WTC11 (cell line): ENCODE results near the gene CPA4. TPM values are rescaled to one million over a fixed set of nuclear protein-coding genes. Genes with fewer than 3 reads are reported as not detected.
A peak's percentile ranks its signal among the peaks of the same experiment; 100 is the strongest.

Experiments
- ATAC-seq: fragments of 200-7000 bp; cut with Tn5 transposase; 2 replicates; pipeline ENCODE4 v1.10.0; 2021; ENCODE audit warnings: mild to moderate bottlenecking, moderate library complexity
- CTCF ChIA-PET: fragments of 300-600 bp; sonication (Branson Sonifier 250); formaldehyde crosslinking; loops from one replicate; lab custom pipeline; 2021; ENCODE audit warnings: antibody characterized with exemption; lab: Charles Lee
- POLR2A ChIA-PET: fragments of 350-600 bp; sonication (Branson Sonifier 250); formaldehyde crosslinking; loops from one replicate; lab custom pipeline; 2021; ENCODE audit warnings: antibody characterized with exemption; lab: Charles Lee
- DNase-seq: peaks from one replicate; pipeline ENCODE4 v3.0.0; 2021; ENCODE audit warnings: low spot score
- H3K27ac Mint-ChIP-seq: 2 replicates; pipeline ENCODE4 v1.8.0; 2021; ENCODE audit warnings: mixed read lengths
- H3K27me3 Mint-ChIP-seq: 2 replicates; pipeline ENCODE4 v1.8.0; 2021; ENCODE audit warnings: low read depth, mild to moderate bottlenecking, moderate library complexity, mixed read lengths
- H3K36me3 Mint-ChIP-seq: 2 replicates; pipeline ENCODE4 v1.8.0; 2021; ENCODE audit warnings: mixed read lengths
- H3K4me1 Mint-ChIP-seq: 2 replicates; pipeline ENCODE4 v1.8.0; 2022; ENCODE audit warnings: mixed read lengths
- H3K4me3 Mint-ChIP-seq: 2 replicates; pipeline ENCODE4 v1.8.0; 2021; ENCODE audit warnings: mild to moderate bottlenecking, moderate library complexity, mixed read lengths
- H3K9me3 Mint-ChIP-seq: 2 replicates; pipeline ENCODE4 v1.8.0; 2021; ENCODE audit warnings: mixed read lengths
- CDX4 ChIP-seq: fragments of 250-450 bp; sonication (Bioruptor Pico); IDR thresholded peaks from 2 replicates; pipeline ENCODE4 v1.9.0; 2021; ENCODE audit warnings: moderate library complexity, mild to moderate bottlenecking, inconsistent platforms, borderline replicate concordance
- CREM ChIP-seq: sonication (generic); formaldehyde crosslinking; IDR thresholded peaks from 2 replicates; pipeline ENCODE4 v1.8.1; 2022; ENCODE audit warnings: mild to moderate bottlenecking, missing genetic modification reagents, moderate library complexity
- ETV6 ChIP-seq: sonication (generic); formaldehyde crosslinking; IDR thresholded peaks from 2 replicates; pipeline ENCODE4 v1.8.1; 2022; ENCODE audit warnings: mild to moderate bottlenecking, missing genetic modification reagents
- GRHL2 ChIP-seq: fragments of 250-450 bp; sonication (Bioruptor Pico); IDR thresholded peaks from 2 replicates; pipeline ENCODE4 v1.8.0; 2022; ENCODE audit warnings: mild to moderate bottlenecking, moderate library complexity; ENCODE audit not compliant: insufficient replicate concordance, severe bottlenecking
- KAT7 ChIP-seq: sonication (generic); formaldehyde crosslinking; IDR thresholded peaks from 2 replicates; pipeline ENCODE4 v1.8.1; 2023; ENCODE audit warnings: missing genetic modification reagents, mild to moderate bottlenecking, borderline replicate concordance
- NFATC4 ChIP-seq: fragments of 250-450 bp; sonication (Bioruptor Pico); IDR thresholded peaks from 2 replicates; pipeline ENCODE4 v1.9.0; 2021; ENCODE audit warnings: mild to moderate bottlenecking
- RORB ChIP-seq: fragments of 250-450 bp; sonication (Bioruptor Pico); IDR thresholded peaks from 2 replicates; pipeline ENCODE4 v1.9.0; 2021; ENCODE audit warnings: mild to moderate bottlenecking
- SMAD4 ChIP-seq: sonication (generic); formaldehyde crosslinking; IDR thresholded peaks from 2 replicates; pipeline ENCODE4 v1.8.0; 2022; ENCODE audit warnings: mild to moderate bottlenecking, missing genetic modification reagents
- SOX15 ChIP-seq: fragments of 250-450 bp; sonication (Bioruptor Pico); IDR thresholded peaks from 2 replicates; pipeline ENCODE4 v1.9.0; 2021; ENCODE audit warnings: mild to moderate bottlenecking
- SP1 ChIP-seq: sonication (generic); formaldehyde crosslinking; conservative IDR thresholded peaks from 2 replicates; pipeline ENCODE4 v1.8.1; 2022; ENCODE audit warnings: missing genetic modification reagents
- TEAD1 ChIP-seq: sonication (generic); formaldehyde crosslinking; IDR thresholded peaks from 2 replicates; pipeline ENCODE4 v1.8.0; 2022; ENCODE audit warnings: mild to moderate bottlenecking, missing genetic modification reagents
- ZNF121 ChIP-seq: sonication (generic); formaldehyde crosslinking; IDR thresholded peaks from 2 replicates; pipeline ENCODE4 v1.8.0; 2023; ENCODE audit warnings: missing genetic modification reagents
- ZNF219 ChIP-seq: sonication (generic); formaldehyde crosslinking; IDR thresholded peaks from 2 replicates; pipeline ENCODE4 v1.8.0; 2023; ENCODE audit warnings: missing genetic modification reagents, mild to moderate bottlenecking, borderline replicate concordance
- ZNF423 ChIP-seq: fragments of 250-450 bp; sonication (Bioruptor Pico); IDR thresholded peaks from 2 replicates; pipeline ENCODE4 v2.1.2; 2022; ENCODE audit warnings: mild to moderate bottlenecking, moderate library complexity
- total RNA-seq: library from RNA; stranded (reverse); gene quantifications from 3 replicates; pipeline ENCODE4 v1.2.3, GENCODE V29; 2021
- TF ChIP-seq, protein P1 (sequence below): sonication (generic); formaldehyde crosslinking; IDR thresholded peaks from 2 replicates; pipeline ENCODE4 v1.8.0; 2023; ENCODE audit warnings: missing genetic modification reagents
- TF ChIP-seq, protein P2 (sequence below): sonication (generic); formaldehyde crosslinking; IDR thresholded peaks from 2 replicates; pipeline ENCODE4 v1.8.1; 2023; ENCODE audit warnings: mild to moderate bottlenecking, missing genetic modification reagents
- TF ChIP-seq, protein P3 (sequence below): sonication (generic); formaldehyde crosslinking; IDR thresholded peaks from 2 replicates; pipeline ENCODE4 v1.8.0; 2022; ENCODE audit warnings: mild to moderate bottlenecking, missing genetic modification reagents
- TF ChIP-seq, protein P4 (sequence below): sonication (generic); formaldehyde crosslinking; IDR thresholded peaks from 2 replicates; pipeline ENCODE4 v1.8.0; 2022; ENCODE audit warnings: mild to moderate bottlenecking, missing genetic modification reagents

Gene CPA4
- total RNA-seq, 1 experiment from 2014 or later = not detected

GRCh38 chr7:130353196-130353595 lies 60.2 kb downstream of the CPA4 start:
- Mint-ChIP-seq H3K27ac (no peak overlapping the region), H3K36me3 (no peaks in the 10 kb centered on the region), H3K27me3 (no peaks in the 10 kb centered on the region), H3K9me3 (no peaks in the 10 kb centered on the region), H3K4me1 (peaks cover 54% of the 10 kb centered on the region), H3K4me3 (no peak overlapping the region)
- TF ChIP-seq SOX15 (CRISPR knock-in tag) = no peak
- no peak for TF ChIP-seq RORB (CRISPR knock-in tag)
- TF ChIP-seq, protein P1, sequence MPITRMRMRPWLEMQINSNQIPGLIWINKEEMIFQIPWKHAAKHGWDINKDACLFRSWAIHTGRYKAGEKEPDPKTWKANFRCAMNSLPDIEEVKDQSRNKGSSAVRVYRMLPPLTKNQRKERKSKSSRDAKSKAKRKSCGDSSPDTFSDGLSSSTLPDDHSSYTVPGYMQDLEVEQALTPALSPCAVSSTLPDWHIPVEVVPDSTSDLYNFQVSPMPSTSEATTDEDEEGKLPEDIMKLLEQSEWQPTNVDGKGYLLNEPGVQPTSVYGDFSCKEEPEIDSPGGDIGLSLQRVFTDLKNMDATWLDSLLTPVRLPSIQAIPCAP (CRISPR knock-in tag) = no peak
- TF ChIP-seq TEAD1 (CRISPR knock-in tag) = no peak
- TF ChIP-seq, protein P2, sequence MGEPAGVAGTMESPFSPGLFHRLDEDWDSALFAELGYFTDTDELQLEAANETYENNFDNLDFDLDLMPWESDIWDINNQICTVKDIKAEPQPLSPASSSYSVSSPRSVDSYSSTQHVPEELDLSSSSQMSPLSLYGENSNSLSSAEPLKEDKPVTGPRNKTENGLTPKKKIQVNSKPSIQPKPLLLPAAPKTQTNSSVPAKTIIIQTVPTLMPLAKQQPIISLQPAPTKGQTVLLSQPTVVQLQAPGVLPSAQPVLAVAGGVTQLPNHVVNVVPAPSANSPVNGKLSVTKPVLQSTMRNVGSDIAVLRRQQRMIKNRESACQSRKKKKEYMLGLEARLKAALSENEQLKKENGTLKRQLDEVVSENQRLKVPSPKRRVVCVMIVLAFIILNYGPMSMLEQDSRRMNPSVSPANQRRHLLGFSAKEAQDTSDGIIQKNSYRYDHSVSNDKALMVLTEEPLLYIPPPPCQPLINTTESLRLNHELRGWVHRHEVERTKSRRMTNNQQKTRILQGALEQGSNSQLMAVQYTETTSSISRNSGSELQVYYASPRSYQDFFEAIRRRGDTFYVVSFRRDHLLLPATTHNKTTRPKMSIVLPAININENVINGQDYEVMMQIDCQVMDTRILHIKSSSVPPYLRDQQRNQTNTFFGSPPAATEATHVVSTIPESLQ (CRISPR knock-in tag) = no peak
- no peak for TF ChIP-seq CREM (CRISPR knock-in tag)
- TF ChIP-seq ZNF423 = no peak
- no peak for TF ChIP-seq NFATC4 (CRISPR knock-in tag)
- no peak for TF ChIP-seq KAT7 (CRISPR knock-in tag)
- no peak for TF ChIP-seq SMAD4 (CRISPR knock-in tag)
- TF ChIP-seq, protein P3, sequence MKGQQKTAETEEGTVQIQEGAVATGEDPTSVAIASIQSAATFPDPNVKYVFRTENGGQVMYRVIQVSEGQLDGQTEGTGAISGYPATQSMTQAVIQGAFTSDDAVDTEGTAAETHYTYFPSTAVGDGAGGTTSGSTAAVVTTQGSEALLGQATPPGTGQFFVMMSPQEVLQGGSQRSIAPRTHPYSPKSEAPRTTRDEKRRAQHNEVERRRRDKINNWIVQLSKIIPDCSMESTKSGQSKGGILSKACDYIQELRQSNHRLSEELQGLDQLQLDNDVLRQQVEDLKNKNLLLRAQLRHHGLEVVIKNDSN (CRISPR knock-in tag) = no peak
- no peak for TF ChIP-seq GRHL2
- TF ChIP-seq ETV6 (CRISPR knock-in tag) = no peak
- ATAC-seq (no peak), DNase-seq (no peak)
- POLR2A ChIA-PET = no interaction called here
- CTCF ChIA-PET = no interaction called here

GRCh38 chr7:130356121-130356875 lies 63.3 kb downstream of the CPA4 start:
- ChIA-PET CTCF (interaction anchor here (1.2 to 1.4 kb wide), 5 partner anchors 9 to 531 kb away, joined by 3 to 4 read pairs (median 3); no protein-coding TSS in a partner anchor), POLR2A (interaction anchor here (1.3 kb wide), 1 partner anchor 83 kb away, joined by 4 read pairs; no protein-coding TSS in a partner anchor)
- Mint-ChIP-seq H3K27ac (peak overlapping the region; percentile 88), H3K9me3 (peaks cover 23% of the 10 kb centered on the region), H3K4me3 (no peak overlapping the region), H3K36me3 (peaks cover 12% of the 10 kb centered on the region), H3K27me3 (no peaks in the 10 kb centered on the region; the same call in 1 of the 2 replicates), H3K4me1 (peaks cover 41% of the 10 kb centered on the region)
- TF ChIP-seq ZNF121 (CRISPR knock-in tag) (no peak), SP1 (CRISPR knock-in tag) (0 out of 2 replicates have a peak, but pooled peaks have one; percentile 17)
- ATAC-seq = peak; percentile 83
- DNase-seq = peak; percentile 72

DNA sequence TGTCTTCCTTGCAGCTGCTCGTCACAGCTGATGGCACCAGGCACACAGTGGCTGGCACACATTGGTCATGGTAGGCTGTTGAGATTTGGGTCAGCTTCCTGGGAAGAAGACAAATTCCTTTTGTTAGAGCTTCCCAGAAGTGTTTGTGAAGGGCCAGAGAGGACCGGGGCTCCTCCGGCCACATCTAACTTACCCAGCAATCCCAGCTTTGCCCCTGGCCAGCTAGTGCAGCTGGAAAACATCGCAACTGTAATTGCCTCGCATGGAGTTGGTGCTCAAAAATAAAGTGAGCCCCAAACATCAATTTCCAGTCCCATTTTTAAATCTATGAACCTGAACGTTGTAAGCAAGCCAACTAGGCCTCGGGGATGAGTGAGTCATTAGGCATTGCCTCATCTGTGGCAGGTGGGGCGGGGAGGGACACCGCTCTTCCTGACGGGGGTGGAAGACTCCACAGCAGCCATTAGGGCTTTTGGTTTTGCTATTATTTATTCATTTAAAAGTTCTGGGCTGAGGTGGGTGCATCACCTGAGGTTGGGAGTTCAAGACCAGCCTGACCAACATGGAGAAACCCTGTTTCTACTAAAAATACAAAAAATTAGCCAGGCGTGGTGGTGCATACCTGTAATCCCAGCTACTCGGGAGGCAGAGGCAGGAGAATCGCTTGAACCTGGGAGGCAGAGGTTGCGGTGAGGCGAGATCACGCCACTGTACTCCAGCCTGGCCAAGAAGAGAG lies 64.1 kb downstream of the CPA4 start:
- POLR2A ChIA-PET = interaction anchor here (1.3 kb wide), 1 partner anchor 84 kb away, joined by 4 read pairs; no protein-coding TSS in a partner anchor
- peaks cover 23% of the 10 kb centered on the region for H3K9me3 Mint-ChIP-seq
- peaks cover 12% of the 10 kb centered on the region for H3K36me3 Mint-ChIP-seq
- H3K27me3 Mint-ChIP-seq = no peaks in the 10 kb centered on the region; the same call in 1 of the 2 replicates
- TF ChIP-seq, protein P4, sequence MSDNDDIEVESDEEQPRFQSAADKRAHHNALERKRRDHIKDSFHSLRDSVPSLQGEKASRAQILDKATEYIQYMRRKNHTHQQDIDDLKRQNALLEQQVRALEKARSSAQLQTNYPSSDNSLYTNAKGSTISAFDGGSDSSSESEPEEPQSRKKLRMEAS (CRISPR knock-in tag) = no peak
- TF ChIP-seq ZNF219 (CRISPR knock-in tag) (no peak), CDX4 (CRISPR knock-in tag) (no peak)
- TF ChIP-seq, all 79 proteins: peak for 0
- ATAC-seq = no peak
- H3K4me3 Mint-ChIP-seq = no peak overlapping the region
- H3K27ac Mint-ChIP-seq = peak overlapping the region; percentile 88
- H3K4me1 Mint-ChIP-seq = peaks cover 33% of the 10 kb centered on the region
- no peak for DNase-seq
- CTCF ChIA-PET = interaction anchor here (0.7 to 1.4 kb wide), 5 partner anchors 9 to 532 kb away, joined by 3 to 4 read pairs (median 3); no protein-coding TSS in a partner anchor
